ENCODE results near the gene ATP11A.

DNA sequence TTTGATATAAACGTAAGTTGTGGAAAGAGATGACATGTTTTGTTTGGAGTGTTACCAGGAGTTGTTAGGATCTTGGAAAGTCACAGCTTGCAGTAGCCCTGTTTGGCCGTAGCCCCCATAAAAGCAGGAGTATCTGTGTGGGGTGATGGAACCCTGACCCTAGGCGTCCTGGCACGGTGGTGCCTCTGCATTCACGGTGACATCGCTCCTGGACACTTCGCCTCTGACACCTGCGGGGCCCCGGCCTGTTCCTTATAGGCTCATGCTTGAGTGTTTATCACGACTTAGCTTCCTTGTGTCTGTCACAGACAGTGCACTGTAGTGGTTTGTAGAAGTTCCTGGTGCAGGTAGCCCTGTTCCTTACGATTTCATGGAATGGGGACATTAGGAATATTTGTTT lies 74.2 kb downstream of the ATP11A start:
- TF ChIP-seq POLR2A (IDR thresholded peaks at IDR 0.05; ENCODE audit: low read length) (no peak), GATA1 (IDR thresholded peaks at IDR 0.05; ENCODE audit: low read depth, low read length) (no peak)

All from erythroblast (primary cell).